HG03439 (cell line): ENCODE data around the gene RIN2.

Experiments used
- ATAC-seq: cut with Tn5 transposase; IDR thresholded peaks from one replicate; pipeline ENCODE4 v1.9.1; 2021; ENCODE audit warnings: mild to moderate bottlenecking, moderate library complexity; ENCODE audit not compliant: unreplicated experiment

The RIN2 gene, protein sequence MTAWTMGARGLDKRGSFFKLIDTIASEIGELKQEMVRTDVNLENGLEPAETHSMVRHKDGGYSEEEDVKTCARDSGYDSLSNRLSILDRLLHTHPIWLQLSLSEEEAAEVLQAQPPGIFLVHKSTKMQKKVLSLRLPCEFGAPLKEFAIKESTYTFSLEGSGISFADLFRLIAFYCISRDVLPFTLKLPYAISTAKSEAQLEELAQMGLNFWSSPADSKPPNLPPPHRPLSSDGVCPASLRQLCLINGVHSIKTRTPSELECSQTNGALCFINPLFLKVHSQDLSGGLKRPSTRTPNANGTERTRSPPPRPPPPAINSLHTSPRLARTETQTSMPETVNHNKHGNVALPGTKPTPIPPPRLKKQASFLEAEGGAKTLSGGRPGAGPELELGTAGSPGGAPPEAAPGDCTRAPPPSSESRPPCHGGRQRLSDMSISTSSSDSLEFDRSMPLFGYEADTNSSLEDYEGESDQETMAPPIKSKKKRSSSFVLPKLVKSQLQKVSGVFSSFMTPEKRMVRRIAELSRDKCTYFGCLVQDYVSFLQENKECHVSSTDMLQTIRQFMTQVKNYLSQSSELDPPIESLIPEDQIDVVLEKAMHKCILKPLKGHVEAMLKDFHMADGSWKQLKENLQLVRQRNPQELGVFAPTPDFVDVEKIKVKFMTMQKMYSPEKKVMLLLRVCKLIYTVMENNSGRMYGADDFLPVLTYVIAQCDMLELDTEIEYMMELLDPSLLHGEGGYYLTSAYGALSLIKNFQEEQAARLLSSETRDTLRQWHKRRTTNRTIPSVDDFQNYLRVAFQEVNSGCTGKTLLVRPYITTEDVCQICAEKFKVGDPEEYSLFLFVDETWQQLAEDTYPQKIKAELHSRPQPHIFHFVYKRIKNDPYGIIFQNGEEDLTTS

DNA sequence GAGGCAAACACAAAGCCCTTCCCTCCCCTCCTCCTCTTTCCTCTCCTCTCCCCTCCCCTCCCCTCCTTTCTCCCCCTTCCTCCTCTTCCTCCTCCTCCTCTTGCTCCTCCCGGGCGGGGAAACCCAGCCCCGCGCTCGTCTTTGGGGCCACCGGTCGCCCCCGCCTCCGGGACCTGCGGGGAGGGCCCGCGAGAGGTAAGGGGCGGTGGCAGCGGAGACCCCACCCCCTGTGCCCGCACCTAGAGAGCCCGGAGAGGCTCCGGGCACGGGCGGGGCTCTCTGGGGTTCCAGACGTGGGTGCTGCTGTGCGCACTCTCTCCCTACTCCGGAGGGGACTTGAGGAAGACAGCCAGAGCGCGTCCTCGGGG lies at the start of gene RIN2:
TSS of gene RIN2 (plus strand) at position 126 of the 368 bp plus-strand sequence. CDS start 131,344 bp downstream, outside the sequence.
- ATAC-seq, result no peak

DNA sequence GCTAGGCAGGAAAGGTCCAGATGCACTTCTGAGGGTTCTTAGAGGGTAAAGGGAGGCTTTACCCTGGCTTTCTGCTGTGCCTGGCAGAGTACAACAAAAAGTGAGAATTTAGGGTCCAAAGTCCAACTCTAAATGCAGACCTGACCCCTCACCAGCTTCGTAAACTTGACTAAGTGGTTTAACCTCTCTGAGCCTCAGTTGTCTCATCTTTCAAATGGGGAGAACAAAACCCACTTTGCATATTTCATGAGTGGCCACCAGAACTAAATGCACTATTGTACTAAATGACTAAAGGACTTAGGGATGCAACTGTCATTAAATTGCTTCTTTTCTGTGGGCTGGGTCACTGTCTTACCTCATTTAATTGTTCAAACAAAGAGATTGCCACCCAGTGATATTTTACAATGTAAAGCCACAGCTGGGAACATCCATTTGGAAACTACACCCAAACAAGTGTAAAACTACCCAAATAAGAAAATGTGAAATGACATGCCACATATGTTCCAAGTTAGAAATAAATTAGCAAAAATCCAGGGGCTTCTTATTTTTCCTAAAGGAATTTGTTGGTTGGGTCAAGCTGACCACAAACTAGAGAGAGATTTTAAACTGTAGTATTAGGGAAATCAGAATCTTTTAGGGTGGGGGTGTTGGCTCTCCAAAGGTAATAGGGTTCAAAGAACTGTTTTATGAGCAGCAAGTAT lies 48.3 kb upstream of the RIN2 start:
- ATAC-seq, result no peak

DNA sequence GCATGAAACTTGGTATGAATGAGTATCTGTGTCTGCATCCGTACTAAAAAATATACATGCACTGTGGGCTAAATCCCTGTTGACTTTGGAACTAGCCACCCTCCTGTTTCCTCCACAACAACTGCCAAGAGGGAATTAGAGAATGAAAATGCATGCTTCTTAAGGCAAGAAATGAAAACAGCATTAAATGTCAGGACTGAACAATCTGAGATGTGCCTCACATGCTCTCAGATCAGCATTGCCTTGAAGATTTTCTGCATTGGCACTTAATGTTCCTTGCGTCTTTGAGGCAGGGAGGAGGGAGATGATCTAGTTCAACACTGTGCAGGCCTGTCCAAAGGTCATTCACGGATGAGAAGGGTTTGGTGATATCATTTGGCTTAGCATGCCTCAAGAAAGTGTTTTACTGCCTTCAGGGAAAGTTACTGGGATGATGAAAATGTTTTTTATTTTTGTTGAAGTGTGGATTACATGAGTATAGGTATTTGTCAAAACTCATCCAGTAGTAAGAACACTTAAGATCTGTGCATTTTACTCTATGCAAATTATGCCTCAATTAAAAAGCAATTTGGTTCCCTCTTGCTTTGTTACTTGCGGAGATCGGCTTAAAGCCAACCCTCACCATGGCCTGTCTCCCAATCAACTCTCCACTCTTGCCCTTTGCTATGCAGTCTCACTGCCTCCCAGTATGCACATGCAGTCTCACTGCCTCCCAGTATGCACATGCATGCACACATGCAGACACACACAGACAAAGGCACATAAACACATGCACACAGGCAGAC lies 47.5 kb upstream of the RIN2 start:
- ATAC-seq, result no peak

DNA sequence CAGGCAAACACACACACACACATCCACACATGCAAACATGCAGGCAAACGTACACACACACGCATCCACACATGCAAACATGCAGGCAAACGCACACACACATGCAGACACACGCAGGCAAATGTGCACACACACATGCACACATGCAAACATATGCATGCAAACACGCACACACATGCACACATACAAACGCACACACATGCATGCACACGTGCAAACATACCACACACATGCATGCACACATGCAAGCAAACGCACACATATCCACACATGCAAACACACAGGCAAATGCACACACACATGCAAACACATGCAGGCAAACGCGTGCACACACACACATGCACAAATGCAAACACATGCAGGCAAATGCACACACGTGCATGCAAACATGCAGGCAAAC lies 46.9 kb upstream of the RIN2 start:
- ATAC-seq, result no peak

DNA sequence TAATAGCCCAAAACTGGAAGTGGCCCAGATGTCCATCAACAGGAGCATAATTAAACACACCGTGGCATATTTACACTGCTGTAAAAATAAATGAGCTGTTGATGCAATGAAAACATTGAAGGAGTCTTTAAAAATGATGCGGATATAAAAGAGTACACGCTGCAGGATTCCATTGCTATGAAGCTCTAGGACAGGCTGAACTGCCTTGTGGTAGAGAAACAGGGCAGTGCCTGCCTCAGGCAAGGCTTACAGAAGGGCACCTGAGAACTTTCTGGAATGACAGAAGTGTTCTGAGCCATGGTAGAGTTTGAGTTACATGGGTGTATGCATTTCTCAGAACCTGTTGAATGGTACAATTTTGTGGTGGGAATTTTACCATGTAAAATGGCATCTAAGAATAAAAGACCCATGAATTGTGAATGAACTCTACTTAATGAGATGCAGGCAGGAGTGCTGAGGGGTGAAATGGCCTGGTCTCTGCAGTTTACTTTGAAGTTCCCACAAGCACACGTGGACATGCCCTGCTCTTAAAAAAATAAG lies 45.3 kb upstream of the RIN2 start:
- no peak for ATAC-seq

DNA sequence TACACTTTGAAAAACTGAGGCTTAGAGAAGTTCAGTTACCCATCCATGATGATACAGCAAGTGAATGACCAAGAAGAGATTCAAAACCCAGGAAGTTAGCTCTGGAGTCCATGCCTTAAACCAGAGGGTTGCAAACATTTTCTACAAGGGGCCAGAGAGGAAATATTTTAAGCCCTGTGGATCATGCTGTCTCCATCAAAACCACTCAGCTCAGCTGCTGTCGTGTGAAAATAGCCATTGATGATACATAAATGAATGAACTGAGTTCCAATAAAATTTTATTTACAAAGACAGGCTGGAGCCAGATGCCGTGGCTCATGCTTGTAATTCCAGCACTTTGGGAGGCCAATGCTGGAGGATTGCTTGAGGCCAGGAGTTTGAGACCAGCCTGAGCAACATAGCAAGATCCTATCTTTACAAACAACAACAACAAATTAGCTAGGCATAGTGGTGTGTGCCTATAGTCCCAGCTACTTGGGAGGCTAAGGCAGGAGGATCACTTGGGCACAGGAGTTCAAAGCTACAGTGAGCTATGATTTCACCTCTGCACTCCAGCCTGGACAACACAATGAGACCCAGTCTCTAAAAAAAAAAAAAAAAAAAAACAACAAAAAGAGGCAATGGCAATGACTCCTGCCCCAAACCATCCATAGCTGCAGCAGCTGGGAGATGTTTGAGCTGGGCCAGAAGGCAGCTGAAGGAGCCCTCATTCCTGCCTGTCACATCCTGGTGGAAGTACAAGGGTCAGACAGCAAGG lies 44.1 kb upstream of the RIN2 start:
- ATAC-seq, result no peak

DNA sequence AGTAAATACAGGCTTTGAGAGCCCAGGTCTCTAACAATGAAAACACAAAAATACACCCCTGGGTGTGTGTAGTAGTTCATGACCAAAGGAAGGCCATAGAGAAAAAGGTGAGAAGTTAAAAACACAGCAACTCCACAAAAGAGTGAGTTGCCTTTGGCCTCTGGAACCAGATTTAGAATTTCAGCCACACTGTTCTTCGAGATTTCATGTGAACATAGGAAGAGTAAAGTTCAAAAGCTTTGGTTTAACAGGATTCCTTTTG lies 43.5 kb upstream of the RIN2 start:
- ATAC-seq, result no peak

DNA sequence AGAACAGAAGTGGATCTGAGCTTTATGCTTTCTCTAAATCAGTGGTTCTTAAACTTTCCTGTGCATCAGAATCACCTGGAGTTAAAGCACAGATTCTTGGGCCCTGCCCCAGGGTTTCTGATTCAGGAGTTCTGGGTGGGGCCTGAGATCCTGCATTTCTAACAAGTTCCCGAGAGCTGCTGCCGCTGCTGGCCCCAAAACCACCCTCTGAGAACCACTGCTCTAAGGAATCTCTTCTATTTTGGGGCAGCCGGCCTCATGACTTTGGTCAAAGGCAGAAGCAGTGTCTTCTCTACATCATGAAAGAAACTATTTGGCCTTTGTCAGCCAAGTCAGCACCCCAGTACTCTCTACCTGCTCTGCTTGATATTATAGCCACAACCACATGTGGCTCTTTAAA lies 42.1 kb upstream of the RIN2 start:
- no peak for ATAC-seq

DNA sequence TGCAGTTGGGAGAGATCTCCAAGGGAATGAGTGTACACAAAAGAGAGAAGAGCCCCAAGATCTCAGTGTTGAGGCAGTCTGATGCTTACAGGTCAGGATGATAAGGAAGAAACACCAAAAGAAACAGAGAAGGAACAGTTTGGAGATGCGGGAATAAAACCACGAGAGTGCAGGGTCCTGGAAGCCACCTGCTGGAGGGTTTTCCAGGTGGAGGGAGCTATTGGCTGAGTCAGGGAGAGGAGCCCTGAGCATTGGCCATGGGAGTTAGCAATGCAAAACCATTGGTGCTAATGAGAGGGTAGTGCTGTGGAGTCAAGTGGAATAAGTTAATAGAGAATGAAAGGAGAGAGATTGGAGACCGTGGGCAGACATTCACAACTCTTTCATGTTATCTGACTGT lies 39.2 kb upstream of the RIN2 start:
- ATAC-seq, result no peak

DNA sequence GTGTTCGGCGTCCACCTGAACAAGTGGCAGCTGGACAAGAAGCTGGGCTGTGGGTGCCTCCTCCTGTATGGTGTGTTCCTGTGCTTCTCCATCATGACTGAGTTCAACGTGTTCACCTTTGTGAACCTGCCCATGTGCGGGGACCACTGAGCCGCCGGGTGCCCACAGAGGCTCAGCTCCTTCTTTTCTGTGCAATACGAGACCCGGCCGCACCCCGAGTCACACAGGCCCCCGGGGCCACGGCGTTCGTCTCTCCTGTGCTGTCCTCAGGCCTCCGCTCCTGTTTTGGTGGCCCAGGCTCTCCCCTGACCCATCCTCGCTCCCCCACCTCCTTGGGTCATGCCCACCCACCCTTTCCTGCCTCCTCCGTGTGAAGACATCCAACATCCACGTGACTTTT lies 37.1 kb upstream of the RIN2 start:
- ATAC-seq, result no peak

DNA sequence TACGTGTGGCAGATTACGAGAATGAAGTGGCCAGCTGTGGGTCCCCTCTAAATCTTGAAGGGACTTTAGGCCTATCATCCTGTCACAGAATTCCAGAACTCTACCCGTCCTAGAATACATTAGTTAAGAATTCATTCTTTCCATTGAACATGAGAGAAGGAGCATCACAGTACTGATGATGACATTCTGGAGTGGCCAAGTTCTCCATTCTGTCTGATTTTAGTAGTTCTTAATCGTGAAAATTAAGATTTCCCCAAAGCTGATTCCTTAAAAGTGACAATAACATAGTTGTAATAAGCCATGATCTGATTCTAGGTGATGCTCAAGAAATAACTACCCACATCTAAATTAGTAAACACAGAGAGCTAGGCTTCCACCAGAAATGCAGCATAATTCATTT lies 35.0 kb upstream of the RIN2 start:
- ATAC-seq, result no peak

DNA sequence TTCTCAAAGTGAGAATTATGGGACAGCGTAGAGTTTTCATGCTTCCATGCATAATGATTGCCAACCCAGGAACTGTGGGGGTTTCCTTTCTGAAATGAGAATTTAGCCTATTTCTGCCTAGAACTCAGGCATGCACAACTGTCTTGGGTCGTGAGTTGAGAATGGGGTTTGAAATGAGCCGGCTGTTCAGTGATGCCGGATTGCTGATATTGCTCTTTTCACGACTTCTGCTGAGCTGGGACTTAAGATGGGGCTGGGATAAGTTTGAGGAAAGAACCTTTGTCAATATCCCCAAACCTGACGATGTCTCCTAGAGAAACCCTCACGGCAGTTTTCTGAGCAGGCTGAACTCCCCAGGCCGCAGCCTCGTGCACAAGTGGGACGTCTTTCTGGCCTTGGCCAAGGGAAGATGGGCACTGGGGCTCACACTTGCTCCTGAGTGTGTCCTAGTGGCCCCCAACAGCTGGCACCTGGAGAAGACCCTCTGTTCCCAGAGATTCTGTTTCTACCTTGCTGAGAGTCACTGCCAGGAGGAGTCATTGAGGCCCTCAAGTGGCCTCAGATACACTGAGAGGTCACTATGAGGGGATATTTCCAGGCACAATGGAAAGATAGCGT lies 34.1 kb upstream of the RIN2 start:
- ATAC-seq, result no peak

DNA sequence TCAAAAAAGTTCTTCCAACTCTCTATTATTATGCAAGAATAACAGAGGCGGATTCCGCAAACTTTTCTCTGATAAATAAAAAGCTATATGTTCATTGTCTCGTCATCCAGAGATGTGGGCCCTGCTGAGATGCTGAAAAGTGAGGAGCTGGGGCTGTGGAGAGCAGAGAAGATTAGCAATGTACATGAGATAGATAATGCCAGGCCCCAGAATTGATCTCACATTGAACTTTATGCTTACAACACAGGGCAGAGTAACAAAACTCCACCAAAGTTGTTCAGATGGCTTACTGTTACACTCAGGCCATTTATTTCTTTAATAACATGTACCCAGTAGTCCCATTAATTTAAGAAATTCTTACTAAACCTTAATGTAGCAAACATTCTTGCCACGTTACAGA lies 32.7 kb upstream of the RIN2 start:
- no peak for ATAC-seq

DNA sequence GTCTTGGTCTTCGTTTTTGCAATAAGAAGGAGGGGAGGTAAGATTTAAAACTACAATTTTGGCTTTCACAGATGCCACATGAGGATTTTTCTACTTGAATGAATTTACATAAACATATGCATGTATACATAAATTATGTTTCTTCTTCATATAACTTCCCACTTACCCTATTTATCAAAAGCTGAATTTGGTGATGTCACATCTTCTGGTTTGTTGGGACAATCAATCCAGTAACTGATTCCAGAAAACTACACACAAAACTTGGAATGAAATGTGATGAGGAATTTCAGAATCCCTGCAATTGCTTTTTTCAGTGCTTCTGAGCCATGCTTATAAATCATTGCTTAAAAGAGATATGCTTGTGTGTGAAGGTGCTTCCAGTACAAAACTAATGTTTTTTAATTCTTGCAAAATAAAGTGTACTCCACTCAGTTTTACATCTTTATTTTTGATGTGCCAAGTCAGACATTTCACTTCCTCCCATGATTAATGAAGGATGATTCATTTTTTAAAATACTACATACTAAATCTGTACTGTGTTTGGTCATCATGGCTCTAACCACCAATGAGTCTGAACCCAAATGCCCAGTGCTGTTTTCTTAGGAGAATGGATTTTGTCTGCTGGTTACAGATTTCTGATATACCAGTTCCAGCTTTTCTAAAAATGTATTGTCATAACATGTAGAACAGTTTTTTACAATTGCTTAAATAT lies 32.1 kb upstream of the RIN2 start:
- no peak for ATAC-seq

DNA sequence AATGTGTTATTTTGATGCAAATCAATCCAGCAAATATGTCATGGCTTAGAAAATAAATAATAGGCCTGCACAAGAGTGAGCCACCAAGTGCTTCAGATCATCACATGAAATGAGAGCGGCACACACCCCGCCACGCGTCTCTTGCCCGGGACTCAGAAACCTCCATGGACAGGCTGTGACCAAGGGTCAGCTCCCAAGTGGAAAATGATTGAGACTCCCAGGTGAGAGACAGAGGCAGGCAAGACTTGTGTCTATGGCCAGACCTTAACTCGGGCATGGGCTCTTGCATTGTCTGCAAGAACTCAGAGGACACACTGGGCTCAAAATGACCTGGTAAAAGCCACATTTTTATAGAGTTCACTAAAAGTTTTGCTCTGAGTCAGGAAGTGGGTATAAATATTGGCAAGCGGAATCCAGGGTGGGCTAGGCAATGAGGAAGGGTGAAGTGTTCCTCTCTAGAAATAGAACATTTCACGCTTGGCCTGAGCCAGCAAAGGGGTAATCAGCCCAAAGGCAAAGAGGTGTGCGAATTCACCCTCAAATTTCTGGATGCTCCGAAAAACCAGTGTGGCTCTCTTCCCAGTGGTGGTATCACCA lies 30.7 kb upstream of the RIN2 start:
- ATAC-seq, result no peak

DNA sequence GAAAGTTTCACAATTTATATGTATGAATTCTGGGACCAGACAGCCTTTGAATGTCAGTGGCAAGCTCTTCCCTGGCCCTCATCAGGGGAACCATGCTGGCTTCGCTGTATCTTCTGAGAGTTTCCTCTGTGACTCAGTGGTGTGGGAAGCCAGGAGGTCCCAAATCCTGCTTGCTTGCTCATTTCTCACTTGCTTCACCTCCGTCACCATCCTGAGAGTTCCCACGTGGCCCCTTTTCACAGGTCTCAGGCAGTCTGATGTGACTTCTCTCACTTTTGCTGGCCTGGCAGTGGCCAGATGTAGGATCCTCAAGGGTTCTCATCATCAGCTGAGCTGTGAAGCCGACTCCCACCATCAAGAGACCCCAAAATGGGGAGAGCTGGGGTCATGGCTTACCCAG lies 28.4 kb upstream of the RIN2 start:
- no peak for ATAC-seq

DNA sequence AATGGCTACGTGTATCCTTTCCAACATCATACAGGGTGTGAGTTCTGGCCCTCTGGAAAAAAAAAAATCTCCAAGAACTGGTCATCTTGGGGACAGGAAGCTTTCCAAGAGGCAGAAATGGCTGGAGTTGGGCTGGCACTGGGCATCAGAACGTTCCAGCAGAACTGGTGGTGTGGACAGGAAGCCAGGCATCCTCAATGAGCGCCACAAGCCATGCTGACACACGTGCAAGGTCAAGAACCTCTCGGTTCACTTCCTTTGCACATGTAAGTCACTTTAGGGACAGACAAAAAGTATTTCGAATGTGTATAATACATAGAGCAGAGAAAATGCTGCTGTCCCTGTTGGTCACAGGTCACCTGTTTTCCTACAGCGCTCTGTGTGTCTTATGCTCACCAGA lies 27.4 kb upstream of the RIN2 start:
- no peak for ATAC-seq

DNA sequence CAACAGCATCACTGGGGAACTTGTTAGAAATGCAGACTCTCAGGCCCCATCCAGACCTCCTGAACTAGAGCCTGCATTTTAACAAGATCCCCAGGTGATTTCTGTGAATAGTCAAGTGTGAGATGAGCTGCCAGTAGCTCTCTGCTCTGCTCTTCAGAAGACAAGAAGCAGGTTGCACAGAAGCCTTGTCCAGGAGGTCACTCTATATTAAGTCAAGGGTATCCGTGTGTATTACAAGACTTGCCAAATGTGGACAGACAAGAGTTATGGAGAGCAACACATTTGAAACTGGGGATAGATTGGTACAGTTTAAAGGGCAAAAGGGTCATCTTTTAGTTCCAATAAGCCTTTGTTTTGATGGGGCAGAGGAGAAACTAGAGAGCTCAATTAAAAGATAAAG lies 23.2 kb upstream of the RIN2 start:
- ATAC-seq, result no peak

DNA sequence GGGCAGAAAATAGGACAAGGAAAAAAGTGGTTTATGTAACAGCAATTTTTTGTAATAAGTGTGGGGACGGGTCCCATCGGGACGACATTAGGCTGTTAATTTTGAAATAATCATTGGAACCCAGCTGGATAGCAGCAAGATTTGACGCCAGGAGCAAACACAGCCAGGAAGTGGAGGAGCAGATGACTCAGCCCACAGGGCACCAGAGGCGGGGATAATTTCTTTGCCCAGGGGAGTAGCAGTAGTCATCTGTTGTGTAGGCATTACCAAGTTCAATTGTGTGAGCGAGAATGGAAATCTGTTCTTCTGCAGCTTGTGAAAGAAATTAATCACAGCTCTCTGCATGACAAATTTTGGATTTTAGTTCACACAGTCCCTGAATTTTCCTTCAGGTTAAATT lies 22.6 kb upstream of the RIN2 start:
- ATAC-seq, result no peak
